LNCAP (cell line): ENCODE measurements around the gene SLC25A42.
A peak's percentile ranks its signal among the peaks of the same experiment; 100 is the strongest.

Experiments used
- CTCF ChIP-seq: fragments of 450-650 bp; IDR thresholded peaks from 2 replicates; pipeline ENCODE4 v1.5.1; 2017; ENCODE audit warnings: mild to moderate bottlenecking

SLC25A42 gene

GRCh38 chr19:19063183-19064097 lies at the start of gene SLC25A42:
Gene SLC25A42 (plus strand): TSS chr19:19063994. CDS start chr19:19096125, 32,131 bp downstream.
- no peak for TF ChIP-seq CTCF

GRCh38 chr19:19021115-19021514 lies 42.7 kb upstream of the SLC25A42 start:
- TF ChIP-seq CTCF: no peak

GRCh38 chr19:19022380-19022961 lies 41.3 kb upstream of the SLC25A42 start:
- TF ChIP-seq CTCF: no peak

GRCh38 chr19:19025861-19026260 lies 37.9 kb upstream of the SLC25A42 start:
- no peak for TF ChIP-seq CTCF

- TF ChIP-seq CTCF: peak; percentile 66; the same call in 1 of the 2 replicates
Observed at GRCh38 chr19:19026299-19026971, 37.4 kb upstream of the SLC25A42 start.

- TF ChIP-seq CTCF: no peak
Observed at GRCh38 chr19:19027228-19027627, 36.6 kb upstream of the SLC25A42 start.

- no peak for TF ChIP-seq CTCF
Observed at GRCh38 chr19:19028526-19028925, 35.3 kb upstream of the SLC25A42 start.
